ENCODE measurements around the gene B4GALNT2.
A peak's percentile ranks its signal among the peaks of the same experiment; 100 is the strongest.

The B4GALNT2 gene

GRCh38 chr17:49213847-49214246 lies 81.3 kb downstream of the B4GALNT2 start:
- no peak for DNase-seq

GRCh38 chr17:49214676-49215360 lies 82.2 kb downstream of the B4GALNT2 start:
- no peak for DNase-seq

- DNase-seq = no peak
Observed at GRCh38 chr17:49216482-49216881, 83.9 kb downstream of the B4GALNT2 start.

GRCh38 chr17:49216953-49217650 lies 84.5 kb downstream of the B4GALNT2 start:
- no peak for DNase-seq

GRCh38 chr17:49217651-49218413 lies 85.3 kb downstream of the B4GALNT2 start:
- DNase-seq = peak; percentile 74

- DNase-seq = peak; percentile 75
Observed at GRCh38 chr17:49218941-49219913, 86.7 kb downstream of the B4GALNT2 start.

GRCh38 chr17:49219987-49220386 lies 87.4 kb downstream of the B4GALNT2 start:
- DNase-seq = peak; percentile 29

GRCh38 chr17:49223168-49223516 lies 90.6 kb downstream of the B4GALNT2 start:
- DNase-seq = no peak

GRCh38 chr17:49223517-49224197 lies 91.1 kb downstream of the B4GALNT2 start:
- peak; percentile 20 for DNase-seq

- DNase-seq = no peak
Observed at GRCh38 chr17:49224198-49224996, 91.8 kb downstream of the B4GALNT2 start.

- no peak for DNase-seq
Observed at GRCh38 chr17:49224997-49225337, 92.4 kb downstream of the B4GALNT2 start.

- DNase-seq = no peak
Observed at GRCh38 chr17:49225554-49226236, 93.1 kb downstream of the B4GALNT2 start.
